HG02973 (cell line): ENCODE results near the gene PIGK.
"Not testable (repeated sequence)": the region's sequence is repeated elsewhere in the genome, so short reads cannot be mapped to it uniquely, and the experiment has no call there.

Experiments
- ATAC-seq: cut with Tn5 transposase; IDR thresholded peaks from one replicate; pipeline ENCODE4 v1.9.1; 2021; ENCODE audit warnings: moderate library complexity; ENCODE audit not compliant: unreplicated experiment

Gene PIGK

DNA sequence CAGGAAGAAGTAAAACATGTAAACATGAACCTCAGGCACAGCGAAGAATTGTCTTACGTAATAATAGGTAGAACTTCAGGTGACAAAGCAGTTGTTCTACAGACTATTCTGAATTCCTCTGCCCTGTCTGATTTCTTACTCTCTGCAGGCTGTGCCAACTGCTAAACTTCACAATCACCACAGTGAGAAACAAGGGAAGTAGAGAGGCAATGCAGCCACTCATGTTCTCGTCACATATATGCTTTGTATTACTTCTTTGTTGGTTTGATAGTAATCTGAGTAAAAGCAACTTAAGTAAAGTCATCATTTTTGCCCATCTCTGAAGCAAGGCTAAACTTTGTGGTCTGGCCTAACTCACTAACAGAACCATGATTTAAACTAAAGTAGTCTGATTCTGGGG lies 21.9 kb downstream of the PIGK start:
- no peak for ATAC-seq

DNA sequence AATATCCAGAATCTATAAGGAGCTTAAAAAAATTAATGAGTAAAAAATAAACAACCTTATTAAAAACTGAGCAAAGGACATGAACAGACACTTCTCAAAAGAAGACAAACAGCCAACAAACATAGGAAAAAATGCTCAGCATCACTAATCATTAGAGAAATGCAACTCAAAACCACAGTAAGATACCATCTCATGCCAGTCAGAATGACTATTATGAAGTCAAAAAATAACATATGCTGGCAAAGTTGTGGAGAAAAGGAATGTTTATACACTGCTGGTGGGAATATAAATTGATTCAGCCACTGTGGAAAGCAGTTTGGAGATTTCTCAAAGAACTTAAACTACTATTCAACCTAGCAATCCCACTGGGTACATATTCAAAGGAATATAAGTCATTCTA lies 25.3 kb downstream of the PIGK start:
- ATAC-seq = no peak

DNA sequence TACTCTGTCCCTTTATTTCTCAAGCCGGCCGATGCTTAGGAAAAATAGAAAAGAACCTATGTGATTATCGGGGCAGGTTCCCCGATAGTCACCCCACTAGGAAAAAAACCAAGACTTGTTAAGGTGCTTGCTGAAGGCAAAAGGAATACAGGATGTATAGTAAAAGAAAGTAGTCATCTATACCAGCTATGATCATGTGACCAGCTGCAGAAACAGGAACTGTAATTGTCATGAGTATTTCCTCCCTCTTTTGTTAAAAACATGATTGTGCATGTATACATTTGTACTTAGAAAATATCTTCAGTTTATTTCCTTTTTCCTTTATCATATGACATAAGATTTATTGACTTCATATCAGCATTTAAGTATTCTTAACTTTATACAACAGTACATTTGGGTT lies 30.5 kb downstream of the PIGK start:
- ATAC-seq = no peak

DNA sequence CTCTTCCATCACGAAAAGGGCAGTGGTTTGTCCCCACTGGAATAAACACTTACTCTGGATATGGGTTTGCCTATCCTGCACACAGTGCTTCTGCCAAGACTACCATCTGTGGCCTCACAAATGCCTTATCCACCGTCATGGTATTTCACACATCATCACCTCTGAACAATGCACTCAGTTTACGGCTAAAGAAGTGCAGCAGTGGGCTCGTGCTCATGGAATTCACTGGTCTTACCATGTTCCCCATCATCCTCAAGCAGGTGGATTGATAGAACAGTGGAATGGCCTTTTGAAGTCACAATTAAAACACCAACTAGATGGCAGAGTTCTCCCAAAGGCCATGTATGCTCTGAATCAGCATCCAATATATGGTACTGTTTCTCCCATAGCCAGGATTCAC lies 32.3 kb downstream of the PIGK start:
- not testable (repeated sequence) for ATAC-seq

DNA sequence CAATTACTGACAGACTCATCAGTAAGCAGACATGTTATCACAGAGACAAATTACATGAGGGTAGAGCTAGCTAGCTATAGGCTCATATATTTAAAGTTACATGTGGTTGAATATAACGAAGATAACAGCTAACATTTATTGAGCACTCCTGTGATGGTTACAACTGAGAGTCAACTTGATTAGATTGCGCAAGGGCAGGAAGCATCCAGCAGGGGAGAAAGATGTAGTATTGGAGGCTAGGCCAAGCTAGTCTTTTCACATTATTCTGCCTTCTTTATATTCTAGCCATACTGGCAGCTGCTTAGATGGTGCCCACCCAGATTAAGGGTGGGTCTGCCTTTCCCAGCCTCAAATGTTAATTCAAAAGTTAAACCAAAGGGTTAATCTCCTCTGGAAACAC lies 37.1 kb downstream of the PIGK start:
- no peak for ATAC-seq

DNA sequence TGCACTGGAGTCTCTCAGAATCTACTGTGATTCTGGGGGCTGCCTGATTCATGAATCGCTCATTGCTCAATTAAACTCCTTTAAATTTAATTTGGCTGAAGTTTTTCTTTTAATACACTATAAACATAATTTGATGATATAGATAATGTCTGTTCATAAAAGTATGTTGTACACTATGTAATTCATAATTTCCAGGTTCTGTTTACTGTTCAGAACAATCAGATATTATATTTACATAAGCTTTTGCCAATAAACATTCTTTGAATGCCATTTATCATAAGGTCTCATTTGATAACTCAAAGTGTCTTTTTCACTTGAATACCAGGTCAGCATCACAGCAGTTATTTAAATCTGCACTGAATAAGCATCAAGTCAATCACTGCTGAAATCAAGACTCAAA lies 39.6 kb downstream of the PIGK start:
- no peak for ATAC-seq

DNA sequence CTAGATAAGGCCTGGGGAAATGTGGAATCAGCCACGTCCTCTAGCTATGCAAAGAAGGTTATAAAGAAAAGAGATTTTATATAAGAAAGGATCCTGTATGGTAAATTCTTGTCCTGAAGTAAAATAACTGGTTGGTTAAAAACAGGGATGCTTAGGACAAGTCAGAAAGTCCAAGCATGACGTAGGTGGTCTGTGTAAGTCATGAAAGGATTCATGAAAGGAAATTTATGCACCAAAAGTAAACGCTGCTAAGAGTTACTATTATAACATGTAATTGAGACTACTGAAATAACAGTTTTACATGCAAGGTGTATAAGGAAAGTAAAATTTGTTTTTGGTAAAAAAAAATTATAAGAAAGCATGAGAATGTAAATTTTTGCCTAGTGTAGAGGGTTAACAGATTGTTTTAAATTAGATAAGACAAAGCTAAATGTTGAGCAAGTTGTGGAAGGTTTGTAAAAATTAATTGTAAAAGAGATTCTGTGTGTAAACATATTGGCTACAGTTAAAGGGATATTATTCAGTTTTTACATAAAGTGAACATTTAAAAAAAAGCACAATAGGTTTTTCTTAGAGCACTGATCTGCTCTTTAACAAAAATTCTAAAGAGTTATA lies 43.9 kb downstream of the PIGK start:
- no peak for ATAC-seq

DNA sequence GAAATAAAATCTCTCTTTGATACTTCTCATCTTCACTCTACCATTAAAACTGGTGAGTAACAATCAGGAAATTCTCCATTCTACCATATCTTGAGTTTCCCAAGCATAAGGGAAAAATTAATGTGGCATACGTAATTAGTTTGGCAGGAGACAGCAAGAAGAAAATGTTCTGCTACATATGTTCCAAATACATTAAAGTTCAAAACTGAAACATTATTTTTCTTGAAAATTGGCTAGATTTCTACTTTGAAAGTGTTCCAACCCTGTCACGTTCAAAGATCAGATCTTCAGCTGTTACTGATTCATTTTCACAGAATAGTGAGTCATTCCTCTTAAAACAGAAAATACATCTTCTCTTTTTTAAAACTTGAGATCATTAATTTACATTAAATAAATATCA lies 48.5 kb downstream of the PIGK start:
- no peak for ATAC-seq

DNA sequence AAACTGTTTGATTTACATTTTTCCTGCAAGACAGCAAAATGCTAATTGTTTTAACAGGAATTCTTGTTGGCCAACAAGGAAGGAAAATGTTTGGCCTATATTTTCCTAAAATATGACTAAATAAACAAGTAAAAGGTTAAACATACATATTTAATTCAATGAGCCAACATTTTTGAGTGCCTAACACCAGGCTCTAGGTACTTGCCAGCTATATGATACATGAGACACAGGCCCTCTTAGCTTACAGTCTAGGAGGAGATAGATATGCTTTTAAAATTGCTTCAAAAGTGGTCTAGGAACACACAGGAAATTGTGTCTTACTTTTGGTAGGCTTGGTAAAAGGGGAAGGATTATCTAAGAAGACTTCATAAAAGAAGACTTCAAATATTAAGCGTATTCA lies 50.9 kb downstream of the PIGK start:
- ATAC-seq = no peak

DNA sequence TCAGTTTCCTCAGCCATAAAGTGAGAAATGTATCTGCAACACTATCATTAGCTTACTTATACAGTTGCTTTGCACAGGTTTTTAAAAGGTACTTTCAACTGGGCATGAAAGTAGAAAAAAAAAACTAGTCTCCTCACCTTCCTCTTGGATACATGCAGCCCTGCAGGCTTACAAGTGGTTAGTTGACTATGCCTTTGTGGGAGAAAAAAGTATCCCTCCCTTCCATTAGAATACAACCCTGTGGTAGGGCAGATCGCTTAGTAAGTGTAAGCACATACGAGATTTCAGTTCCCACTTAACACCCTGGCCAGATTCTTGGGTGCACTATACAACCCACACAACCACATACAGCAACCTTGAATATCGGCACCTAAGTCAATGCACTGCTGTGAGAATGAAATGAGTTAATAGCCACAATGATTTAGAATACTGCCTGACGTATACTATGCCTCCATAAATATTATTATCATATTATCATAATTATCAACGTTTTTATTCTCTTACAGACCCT lies 54.7 kb downstream of the PIGK start:
- ATAC-seq = no peak

DNA sequence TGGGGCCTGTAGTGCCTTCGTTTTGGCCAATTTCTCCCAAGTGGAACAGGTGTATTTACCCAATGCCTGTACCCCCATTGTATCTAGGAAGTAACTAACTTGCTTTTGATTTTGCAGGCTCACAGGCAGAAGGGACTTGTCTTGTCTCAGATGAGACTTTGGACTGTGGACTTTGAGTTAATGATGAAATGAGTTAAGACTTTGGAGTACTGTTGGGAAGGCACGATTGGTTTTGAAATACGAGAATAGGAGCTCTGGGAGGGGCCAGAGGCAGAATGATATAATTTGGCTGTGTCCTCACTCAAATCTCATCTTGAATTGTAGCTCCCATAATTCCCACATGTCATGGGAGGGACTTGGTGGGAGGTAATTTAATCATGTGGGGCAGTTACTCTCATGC lies 59.5 kb downstream of the PIGK start:
- not testable (repeated sequence) for ATAC-seq

DNA sequence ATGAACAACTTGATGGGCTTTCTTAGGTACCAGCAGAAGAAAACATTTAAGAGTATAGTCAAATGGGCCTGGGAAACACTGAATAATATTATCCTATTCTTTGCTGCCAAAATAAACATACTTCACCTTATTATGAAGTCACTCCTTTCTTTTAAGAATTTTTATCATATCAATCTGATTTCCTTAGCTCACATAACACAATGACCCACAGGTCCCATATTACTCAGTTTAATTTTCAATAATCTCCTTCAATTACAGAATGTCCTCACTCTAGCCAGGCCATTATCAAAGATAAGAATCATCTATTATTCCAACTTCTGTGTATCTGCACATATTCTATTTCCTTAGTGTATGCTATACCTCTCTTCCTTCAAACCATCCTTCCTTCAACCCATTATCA lies 63.0 kb downstream of the PIGK start:
- no peak for ATAC-seq

DNA sequence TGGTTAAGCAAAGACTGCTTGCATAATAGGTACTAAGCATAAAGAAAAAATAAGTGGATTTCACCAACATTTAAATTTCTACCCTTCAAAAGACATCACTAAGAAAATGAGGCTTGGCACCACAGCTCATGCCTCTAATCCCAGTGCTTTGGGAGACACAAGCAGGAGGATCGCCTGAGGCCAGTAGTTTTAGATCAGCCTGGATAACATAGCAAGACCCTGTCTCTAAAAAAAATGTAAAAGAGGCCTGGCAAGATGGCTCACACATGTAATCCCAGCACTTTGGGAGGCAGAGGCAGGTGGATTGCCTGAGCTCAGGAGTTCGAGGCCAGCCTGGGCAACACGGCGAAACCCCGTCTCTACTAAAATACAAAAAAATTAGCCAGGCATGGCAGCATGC lies 73.0 kb downstream of the PIGK start:
- ATAC-seq = no peak

DNA sequence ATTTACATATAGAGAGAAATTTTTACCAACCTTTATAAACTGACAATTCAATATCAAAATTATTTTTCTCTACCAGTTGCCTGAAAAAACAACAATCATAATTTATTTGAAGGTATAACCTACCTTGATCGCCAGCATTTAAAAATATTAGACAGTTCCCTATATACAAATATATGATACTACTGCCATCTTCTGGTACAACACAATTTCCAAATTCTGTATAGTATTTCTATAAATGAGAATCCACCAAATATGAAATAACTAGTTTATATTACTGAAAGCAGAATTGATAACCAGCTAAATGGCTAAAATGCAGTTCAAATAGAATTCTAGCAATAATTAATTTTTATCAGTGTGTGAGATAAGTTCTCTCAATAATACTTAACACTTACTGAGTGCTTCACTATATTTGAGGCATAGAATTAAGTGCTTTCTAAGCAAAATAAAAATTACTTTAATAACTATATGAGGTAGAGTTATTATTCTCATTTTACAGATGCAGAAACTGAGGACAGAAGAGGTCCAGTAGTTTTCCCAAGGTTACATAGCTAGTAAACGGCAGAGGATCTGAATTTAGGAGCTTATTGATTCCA lies 75.6 kb downstream of the PIGK start:
- no peak for ATAC-seq

DNA sequence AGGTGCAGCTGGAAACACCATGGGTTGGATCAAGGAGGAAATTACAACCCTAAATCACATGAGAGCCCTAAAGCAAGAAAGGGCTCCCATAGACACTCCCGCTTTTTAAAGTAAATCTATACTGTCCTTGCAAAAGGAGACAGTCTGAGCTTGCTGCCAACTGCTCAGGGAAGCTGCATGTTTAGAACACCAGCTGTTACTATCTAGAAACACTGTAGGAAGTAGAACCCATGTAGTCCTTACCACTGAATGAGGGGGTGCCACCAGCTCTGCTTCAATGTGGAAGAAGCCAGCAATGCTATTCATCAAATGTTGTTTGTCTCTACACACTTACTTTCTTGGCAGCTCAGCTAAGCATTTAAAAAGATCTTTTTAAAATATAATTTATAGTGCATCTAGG lies 79.8 kb downstream of the PIGK start:
- no peak for ATAC-seq

DNA sequence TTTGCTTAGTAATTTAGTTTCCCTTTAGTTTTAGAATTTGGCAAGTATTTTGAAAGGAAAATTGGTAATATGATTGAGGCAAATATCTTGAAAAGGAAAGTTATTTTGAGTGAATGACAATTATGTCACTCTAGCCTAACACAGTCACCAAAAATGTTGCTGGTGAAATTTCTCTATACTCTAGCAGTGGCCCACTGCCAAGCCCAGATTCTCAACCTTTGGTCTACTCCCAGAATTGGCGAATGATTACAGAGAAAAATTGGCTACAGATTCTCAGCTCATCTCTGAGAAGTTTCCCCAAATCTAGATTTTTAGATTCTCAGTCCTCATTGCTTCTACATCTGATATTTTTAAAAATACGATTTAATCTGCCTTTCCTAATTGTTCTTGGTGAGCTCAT lies 84.9 kb downstream of the PIGK start:
- ATAC-seq = no peak

DNA sequence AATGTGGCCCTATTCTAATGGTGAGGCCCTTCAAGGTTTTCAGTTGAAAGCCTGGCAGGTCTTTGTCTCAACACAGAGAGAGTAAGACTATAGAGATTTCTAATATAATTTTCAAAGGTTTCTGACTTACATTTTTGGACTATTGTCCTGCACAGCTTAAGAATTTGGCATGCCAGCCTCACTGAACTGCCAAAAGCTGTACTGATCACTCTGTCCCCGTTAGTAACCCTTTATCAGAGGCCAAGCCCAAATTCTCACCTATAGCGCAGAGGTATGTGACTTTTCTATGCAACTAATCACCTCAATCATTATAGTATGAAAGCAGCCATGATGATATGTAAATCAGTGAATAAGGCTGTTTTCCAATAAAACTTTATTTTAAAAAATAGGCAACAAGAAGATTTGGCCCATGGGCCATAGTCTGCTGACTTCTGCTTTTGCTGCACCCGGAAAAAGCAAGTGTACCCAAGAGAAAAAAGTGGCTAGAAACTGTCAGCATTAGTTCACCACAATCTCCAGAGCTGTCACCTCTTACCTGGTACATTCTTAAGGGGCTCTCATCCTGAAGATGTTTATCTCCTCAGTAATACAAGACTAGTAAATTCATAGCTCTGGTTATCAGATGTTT lies 85.4 kb downstream of the PIGK start:
- ATAC-seq = no peak

DNA sequence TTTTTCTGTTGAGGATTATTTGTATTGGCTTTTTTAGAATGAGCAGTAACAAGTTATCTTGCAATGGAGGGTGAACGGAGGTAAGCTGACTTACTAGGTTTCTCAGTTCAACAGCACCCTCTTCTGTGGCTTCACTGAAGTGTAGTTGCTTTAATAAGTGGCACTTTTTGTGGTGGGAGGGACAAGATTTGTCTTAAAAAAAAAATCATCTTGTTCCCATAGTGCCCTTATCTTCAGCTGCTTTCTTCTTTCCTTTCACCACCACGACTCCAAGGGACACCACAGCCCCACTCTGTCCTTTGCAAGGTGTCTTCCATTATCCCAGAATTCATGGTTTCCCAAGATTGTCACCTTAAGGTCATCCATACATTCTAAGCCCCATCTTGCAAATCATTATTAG lies 92.9 kb downstream of the PIGK start:
- ATAC-seq = peak; percentile 80

DNA sequence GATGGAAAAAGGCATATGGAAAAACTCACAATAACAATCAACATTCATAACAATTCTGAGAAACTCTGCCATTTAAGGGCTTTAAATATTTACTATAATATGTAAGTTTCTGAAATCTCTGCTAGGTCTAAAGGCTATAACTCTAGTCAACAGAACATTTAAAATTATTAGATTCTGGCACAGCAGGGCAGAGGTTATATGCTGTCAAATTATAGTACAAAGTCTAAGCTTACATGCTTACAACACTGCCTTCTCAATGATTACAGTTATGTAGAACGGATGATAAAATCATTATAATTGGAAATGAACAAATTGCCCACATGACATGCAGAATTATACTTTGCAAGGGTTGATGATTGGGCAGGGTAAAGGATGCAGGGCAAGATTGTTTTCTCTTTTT lies 97.7 kb downstream of the PIGK start:
- no peak for ATAC-seq

DNA sequence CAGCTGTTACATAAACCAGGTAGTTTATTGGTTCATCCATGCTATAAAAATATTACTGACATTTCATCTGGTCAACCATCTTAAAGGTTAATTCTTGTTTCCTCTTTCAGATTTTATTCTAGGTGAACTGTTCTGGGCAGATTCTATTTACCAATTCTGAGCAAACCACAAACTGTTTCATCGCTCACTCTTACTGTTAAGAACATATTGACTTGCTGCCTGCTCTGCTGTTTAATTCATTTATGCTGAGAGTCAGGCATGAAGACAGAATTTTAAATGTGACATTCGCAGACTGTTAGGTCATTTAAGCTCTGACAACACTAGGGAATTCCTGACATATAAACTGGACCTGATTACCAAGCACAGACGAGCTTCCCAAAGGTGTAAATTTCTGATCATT lies 98.3 kb downstream of the PIGK start:
- no peak for ATAC-seq

DNA sequence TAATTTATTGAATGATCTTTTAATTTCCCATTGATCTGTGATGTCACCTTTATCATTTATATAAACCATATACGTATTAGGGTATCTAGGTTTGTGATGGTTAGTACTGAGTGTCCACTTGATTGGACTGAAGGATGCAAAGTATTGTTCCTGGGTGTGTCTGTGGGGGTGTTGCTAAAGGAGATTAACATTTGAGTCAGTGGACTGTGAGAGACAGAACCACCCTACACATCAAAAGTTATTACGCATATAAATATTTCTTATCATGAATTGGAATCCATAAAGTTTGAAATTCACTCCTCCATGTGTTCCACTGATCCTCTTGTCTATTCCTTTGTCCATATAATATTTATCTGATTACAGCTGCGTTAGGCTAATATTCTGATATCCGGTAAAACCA lies 100.5 kb downstream of the PIGK start:
- no peak for ATAC-seq

DNA sequence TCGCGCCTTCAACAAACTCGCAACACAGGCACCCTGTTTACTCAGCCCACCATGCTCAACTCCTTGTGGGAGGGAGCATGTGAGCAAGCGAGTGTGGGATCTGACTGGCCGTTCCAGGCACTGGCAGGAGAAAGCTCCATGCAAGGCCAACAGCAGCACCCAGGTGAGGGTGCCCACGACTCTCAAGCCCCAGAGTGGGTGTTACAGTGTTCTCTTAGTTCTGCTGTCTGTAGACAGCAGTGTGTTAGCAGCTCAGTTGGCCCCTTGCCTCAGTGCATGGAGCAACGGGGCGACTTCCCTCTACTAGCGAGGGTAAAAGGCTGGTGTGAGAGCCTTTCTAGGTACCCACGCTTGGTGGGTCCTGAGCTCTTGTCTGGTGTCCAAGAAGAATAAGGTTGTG lies 114.6 kb downstream of the PIGK start:
- ATAC-seq = no peak

DNA sequence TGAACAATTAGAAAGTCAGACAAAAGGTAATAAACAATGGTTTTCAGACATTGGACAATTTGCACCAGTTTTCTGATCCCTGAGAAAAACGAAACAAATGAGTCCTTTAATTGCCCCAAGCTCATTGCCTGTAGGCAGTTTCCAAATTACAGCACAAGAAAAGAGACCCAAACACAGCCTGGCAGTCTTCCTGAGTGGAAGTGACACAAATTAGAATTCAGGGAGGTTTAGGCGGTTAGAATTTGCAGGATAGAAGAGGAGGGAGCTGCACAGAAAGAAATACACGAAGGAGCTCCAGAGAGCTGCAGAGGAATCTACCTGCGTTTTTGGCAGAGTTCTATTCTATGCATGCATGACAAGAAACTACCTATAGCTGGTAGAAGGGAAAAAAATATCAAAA lies 115.7 kb downstream of the PIGK start:
- no peak for ATAC-seq
